H1 (cell line): ENCODE data around the gene BATF3. TPM values are rescaled to one million over a fixed set of nuclear protein-coding genes. Genes with fewer than 3 reads are reported as not detected.

ENCODE experiments used
- JUND ChIP-seq: IDR thresholded peaks from 2 replicates; pipeline ENCODE4 v1.6.1; 2011; ENCODE audit warnings: mild to moderate bottlenecking, improper control_type of control experiment, low read length
- POLR2A ChIP-seq, 2 experiments: IDR thresholded peaks; 1 replicate in 1 of 2; 2 replicates in 1 of 2; pipeline ENCODE4 v1.6.1; 2011; ENCODE audit warnings: low read depth in 2 of 2, low read length in 2 of 2, mild to moderate bottlenecking in 2 of 2; ENCODE audit errors: control extremely low read depth in 1 of 2
- TCF12 ChIP-seq: IDR thresholded peaks from 2 replicates; pipeline ENCODE4 v1.6.1; 2011; ENCODE audit warnings: low read depth, mild to moderate bottlenecking, low read length
- polyA plus RNA-seq, 7 experiments: library from polyadenylated mRNA; depleted of rRNA in 3 of 7; stranded (reverse) in 5 of 7; unstranded in 2 of 7; fragments of >200 nt in 5 of 7; fragments of 200-250 nt in 2 of 7; gene quantifications; 1 replicate in 5 of 7; 2 replicates in 1 of 7; 4 replicates in 1 of 7; pipeline versions ENCODE4 v1.2.1 to v1.2.3, GENCODE V29; 2011 to 2013; ENCODE audit warnings: missing spikeins in 2 of 7, mixed read lengths in 2 of 7
- total RNA-seq: library from RNA; stranded (reverse); fragmentation: NEBNext Ultra II Directional; extraction: Animal tissue kit (Norgen Biotek cat#: 25700); gene quantifications from 2 replicates; pipeline ENCODE4 v1.2.1, GENCODE V29; 2021

Gene BATF3
- total and polyA plus RNA-seq, 2 of the 8 experiments (the other 6 are each of a cell fraction or from before 2014, with no cell fraction given) = 6.3 TPM

- TF ChIP-seq JUND (no peak), POLR2A (IDR thresholded peaks at IDR 0.05; ENCODE audit: control extremely low read depth in 1 of 2, low read depth in 2 of 2, low read length in 2 of 2) (no peak), TCF12 (no peak)
These were observed 32.0 kb upstream of the BATF3 start (continued) for GRCh38 chr1:212731630-212732029.
